ENCODE results near the gene CCDC34.

CCDC34 gene

DNA sequence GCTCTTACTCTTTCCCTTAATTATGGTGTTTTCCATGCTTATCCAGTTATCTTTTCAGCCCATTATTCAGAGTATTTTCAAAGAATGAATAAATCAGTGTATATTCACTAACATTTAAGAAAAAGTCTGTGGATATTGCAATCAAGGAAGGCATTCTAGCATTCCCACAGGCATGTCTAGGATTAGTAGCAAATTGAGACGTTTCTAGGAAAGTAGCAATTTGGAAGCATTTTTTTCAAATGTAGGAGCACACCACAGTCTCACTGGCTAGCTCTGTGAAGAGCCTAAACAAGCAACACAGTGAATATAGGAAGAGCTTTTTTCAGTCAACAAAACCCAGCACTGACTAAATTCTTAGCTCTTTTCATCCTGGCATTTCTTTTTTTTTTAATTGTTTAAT is 65.4 kb downstream of the CCDC34 start:
- no peak for TF ChIP-seq EZH2 (IDR thresholded peaks at IDR 0.05; ENCODE audit: borderline replicate concordance, low read length)
- TF ChIP-seq CTCF (IDR thresholded peaks at IDR 0.05; ENCODE audit: low read length) = no peak
- Histone ChIP-seq H3K36me3 (ENCODE audit: insufficient read depth, low read length) (no peaks in the 10 kb centered on the region), H3K27ac (ENCODE audit: low read depth, low read length, poor library complexity, severe bottlenecking) (no peak overlapping the region), H3K9me3 (ENCODE audit: low read length) (no peaks in the 10 kb centered on the region), H3K4me3 (ENCODE audit: low read depth, low read length, poor library complexity, severe bottlenecking) (no peak overlapping the region), H3K9ac (ENCODE audit: low read length) (no peak overlapping the region), H3K4me1 (ENCODE audit: insufficient read depth, low read length, severe bottlenecking) (no peaks in the 10 kb centered on the region), H3K4me2 (ENCODE audit: low read length) (no peak overlapping the region), H2AFZ (ENCODE audit: low read length) (no peak overlapping the region), H4K20me1 (ENCODE audit: insufficient read depth, low read length) (no peaks in the 10 kb centered on the region), H3F3A (ENCODE audit: insufficient read depth, low read length) (no peaks in the 10 kb centered on the region), H3K9me2 (ENCODE audit: low read depth, low read length) (no peaks in the 10 kb centered on the region), H3K27me3 (ENCODE audit: insufficient read depth, low read length) (no peaks in the 10 kb centered on the region), H3K79me2 (ENCODE audit: insufficient read depth, low read length) (no peaks in the 10 kb centered on the region)

GRCh38 chr11:27296497-27296896 is 66.5 kb downstream of the CCDC34 start:
- Histone ChIP-seq H3K9me2 (ENCODE audit: low read depth, low read length) (no peaks in the 10 kb centered on the region), H3K79me2 (ENCODE audit: insufficient read depth, low read length) (no peaks in the 10 kb centered on the region), H3K9ac (ENCODE audit: low read length) (no peak overlapping the region), H3F3A (ENCODE audit: insufficient read depth, low read length) (no peaks in the 10 kb centered on the region), H3K4me1 (ENCODE audit: insufficient read depth, low read length, severe bottlenecking) (no peaks in the 10 kb centered on the region), H3K4me2 (ENCODE audit: low read length) (no peak overlapping the region), H3K36me3 (ENCODE audit: insufficient read depth, low read length) (no peaks in the 10 kb centered on the region; the same call in 1 of the 2 replicates), H3K27ac (ENCODE audit: low read depth, low read length, poor library complexity, severe bottlenecking) (no peak overlapping the region), H3K9me3 (ENCODE audit: low read length) (peaks cover 10% of the 10 kb centered on the region), H3K27me3 (ENCODE audit: insufficient read depth, low read length) (no peaks in the 10 kb centered on the region), H2AFZ (ENCODE audit: low read length) (no peak overlapping the region), H3K4me3 (ENCODE audit: low read depth, low read length, poor library complexity, severe bottlenecking) (no peak overlapping the region), H4K20me1 (ENCODE audit: insufficient read depth, low read length) (no peaks in the 10 kb centered on the region)
- peak; percentile 81 for TF ChIP-seq CTCF (IDR thresholded peaks at IDR 0.05; ENCODE audit: low read length)
- no peak for TF ChIP-seq EZH2 (IDR thresholded peaks at IDR 0.05; ENCODE audit: borderline replicate concordance, low read length)

DNA sequence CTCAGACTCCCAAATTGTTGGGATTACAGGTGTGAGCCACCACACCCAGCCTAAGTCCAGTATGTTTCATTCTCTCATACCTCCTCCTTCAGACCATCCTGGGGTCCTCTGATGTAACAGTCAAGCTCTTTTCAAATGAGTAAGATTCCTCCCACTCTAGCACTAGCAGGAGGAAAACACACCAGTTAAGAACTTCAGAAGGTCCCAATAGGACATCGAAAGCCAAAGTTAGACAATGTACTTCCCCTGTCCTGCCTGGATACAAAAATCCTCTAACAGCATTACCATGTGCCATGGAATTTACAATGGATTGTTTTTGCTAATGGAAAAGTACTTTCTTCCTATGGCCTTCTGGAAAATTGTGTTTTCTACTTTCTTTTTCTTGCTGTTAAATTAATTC is 67.1 kb downstream of the CCDC34 start:
- no peak overlapping the region for H3K4me2 ChIP-seq (ENCODE audit: low read length)
- TF ChIP-seq EZH2 (IDR thresholded peaks at IDR 0.05; ENCODE audit: borderline replicate concordance, low read length) (no peak), CTCF (IDR thresholded peaks at IDR 0.05; ENCODE audit: low read length) (no peak)
- no peak overlapping the region for H3K27ac ChIP-seq (ENCODE audit: low read depth, low read length, poor library complexity, severe bottlenecking)
- H2AFZ ChIP-seq (ENCODE audit: low read length) = no peak overlapping the region
- no peaks in the 10 kb centered on the region; the same call in 1 of the 2 replicates for H3K36me3 ChIP-seq (ENCODE audit: insufficient read depth, low read length)
- H3K27me3 ChIP-seq (ENCODE audit: insufficient read depth, low read length) = no peaks in the 10 kb centered on the region
- no peak overlapping the region for H3K9ac ChIP-seq (ENCODE audit: low read length)
- no peaks in the 10 kb centered on the region for H3F3A ChIP-seq (ENCODE audit: insufficient read depth, low read length)
- H3K79me2 ChIP-seq (ENCODE audit: insufficient read depth, low read length) = no peaks in the 10 kb centered on the region
- peaks cover 14% of the 10 kb centered on the region for H3K9me3 ChIP-seq (ENCODE audit: low read length)
- no peaks in the 10 kb centered on the region for H4K20me1 ChIP-seq (ENCODE audit: insufficient read depth, low read length)
- no peaks in the 10 kb centered on the region for H3K9me2 ChIP-seq (ENCODE audit: low read depth, low read length)
- no peak overlapping the region for H3K4me3 ChIP-seq (ENCODE audit: low read depth, low read length, poor library complexity, severe bottlenecking)
- no peaks in the 10 kb centered on the region for H3K4me1 ChIP-seq (ENCODE audit: insufficient read depth, low read length, severe bottlenecking)

Data from OCI-LY1 (cell line).